Esophagus (tissue), 2 donors: ENCODE data around the gene KRR1. TPM values are rescaled to one million over a fixed set of nuclear protein-coding genes. Genes with fewer than 3 reads are reported as not detected.

Source experiments
- H3K27ac ChIP-seq, 2 donors: one replicate each; pipeline ENCODE4 v1.5.1; 2013; ENCODE audit warnings: low read depth in 2 of 2, mild to moderate bottlenecking in 2 of 2, inconsistent platforms in 1 of 2, low read length in 1 of 2, moderate library complexity in 1 of 2
- H3K27me3 ChIP-seq, 2 donors: one replicate each; pipeline ENCODE4 v1.6.1; 2013; ENCODE audit warnings: low read length in 2 of 2, control low read depth in 1 of 2, mild to moderate bottlenecking in 1 of 2; ENCODE audit not compliant: insufficient read depth in 2 of 2, control insufficient read depth in 1 of 2
- H3K36me3 ChIP-seq, 2 donors: one replicate each; pipeline ENCODE4 v1.6.1; 2013; ENCODE audit warnings: low read length in 1 of 2; ENCODE audit not compliant: control insufficient read depth in 2 of 2, insufficient read depth in 2 of 2
- H3K4me1 ChIP-seq, 2 donors: one replicate each; pipeline ENCODE4 v1.6.1; 2013; ENCODE audit warnings: low read length in 1 of 2; ENCODE audit not compliant: control insufficient read depth in 2 of 2, insufficient read depth in 2 of 2
- H3K4me3 ChIP-seq, 2 donors: one replicate each; pipeline ENCODE4 v1.5.1; 2013; ENCODE audit warnings: low read length in 2 of 2, mild to moderate bottlenecking in 2 of 2, low read depth in 1 of 2, moderate library complexity in 1 of 2
- H3K9me3 ChIP-seq, 2 donors: one replicate each; pipeline ENCODE4 v1.6.1; 2013; ENCODE audit warnings: mild to moderate bottlenecking in 2 of 2, low read depth in 1 of 2, low read length in 1 of 2, moderate library complexity in 1 of 2; ENCODE audit not compliant: control insufficient read depth in 2 of 2, insufficient read depth in 1 of 2
- WGBS, 2 donors: extraction: QIAGEN DNeasy Blood & Tissue Kit; methylation state at CpG; one replicate each; pipeline ENCODE4 v1.1.7; 2013; 5-methylcytosine and 5-hydroxymethylcytosine counted together
- polyA plus RNA-seq, 2 donors: library from polyadenylated mRNA; stranded (reverse); fragments of 200-250 nt; gene quantifications; one replicate each; pipeline ENCODE4 v1.2.3, GENCODE V29; 2013
- donor health status: healthy with polysubstance abuse.
- donor health status: Bipolar disorder and iron deficiency.

The KRR1 gene
- polyA plus RNA-seq, 2 donors, result 22.3 to 22.6 TPM

GRCh38 chr12:75549989-75550388 lies 38.6 kb upstream of the KRR1 start:
- Histone ChIP-seq H3K27ac (no peak overlapping the region), H3K4me3 (no peak overlapping the region), H3K36me3 (no peaks in the 10 kb centered on the region), H3K27me3 (no peaks in the 10 kb centered on the region), H3K4me1 (no peaks in the 10 kb centered on the region), H3K9me3 (no peaks in the 10 kb centered on the region)
- 62 to 73% methylated on average over 2 of the region's 2 CpGs for WGBS, 2 donors

GRCh38 chr12:75548879-75549278 lies 37.5 kb upstream of the KRR1 start:
- H3K4me1 ChIP-seq, result no peaks in the 10 kb centered on the region

GRCh38 chr12:75545636-75546035 lies 34.2 kb upstream of the KRR1 start:
- Histone ChIP-seq H3K9me3 (no peaks in the 10 kb centered on the region), H3K27me3 (no peaks in the 10 kb centered on the region), H3K4me1 (no peaks in the 10 kb centered on the region), H3K27ac (no peak overlapping the region), H3K36me3 (no peaks in the 10 kb centered on the region), H3K4me3 (no peak overlapping the region)
- WGBS, 2 donors, result 86 to 89% methylated on average over 1 of the region's 1 CpG

More at GRCh38 chr12:75548879-75549278, 37.5 kb upstream of the KRR1 start:
- H3K36me3 ChIP-seq, result no peaks in the 10 kb centered on the region
- no peak overlapping the region for H3K4me3 ChIP-seq
- 75 to 87% methylated on average over 1 of the region's 1 CpG for WGBS, 2 donors
- H3K9me3 ChIP-seq, result no peaks in the 10 kb centered on the region
- H3K27ac ChIP-seq, result no peak overlapping the region
- no peaks in the 10 kb centered on the region for H3K27me3 ChIP-seq

- WGBS, 2 donors, result 89 to 97% methylated on average over 1 of the region's 1 CpG
- Histone ChIP-seq H3K9me3 (no peaks in the 10 kb centered on the region), H3K4me1 (no peaks in the 10 kb centered on the region)
Measured at GRCh38 chr12:75543529-75543928, 32.1 kb upstream of the KRR1 start.

GRCh38 chr12:75542942-75543341 lies 31.5 kb upstream of the KRR1 start:
- no peaks in the 10 kb centered on the region for H3K4me1 ChIP-seq
- H3K36me3 ChIP-seq, result no peaks in the 10 kb centered on the region
- H3K27ac ChIP-seq, result no peak overlapping the region
- H3K9me3 ChIP-seq, result no peaks in the 10 kb centered on the region
- 76 to 90% methylated on average over 1 of the region's 1 CpG for WGBS, 2 donors
- no peaks in the 10 kb centered on the region for H3K27me3 ChIP-seq
- H3K4me3 ChIP-seq, result no peak overlapping the region

More at GRCh38 chr12:75543529-75543928, 32.1 kb upstream of the KRR1 start:
- Histone ChIP-seq H3K36me3 (no peaks in the 10 kb centered on the region), H3K4me3 (no peak overlapping the region), H3K27me3 (no peaks in the 10 kb centered on the region), H3K27ac (no peak overlapping the region)

GRCh38 chr12:75539889-75540288 lies 28.5 kb upstream of the KRR1 start:
- no peak overlapping the region for H3K27ac ChIP-seq
- H3K4me3 ChIP-seq, result no peak overlapping the region
- no peaks in the 10 kb centered on the region for H3K9me3 ChIP-seq
- no peaks in the 10 kb centered on the region for H3K36me3 ChIP-seq
- H3K27me3 ChIP-seq, result no peaks in the 10 kb centered on the region
- 66 to 74% methylated on average over 2 of the region's 2 CpGs for WGBS, 2 donors
- H3K4me1 ChIP-seq, result no peaks in the 10 kb centered on the region

GRCh38 chr12:75533239-75533638 lies 21.8 kb upstream of the KRR1 start:
- 90 to 92% methylated on average over 2 of the region's 2 CpGs for WGBS, 2 donors

GRCh38 chr12:75529826-75530225 lies 18.4 kb upstream of the KRR1 start:
- H3K4me1 ChIP-seq, result no peaks in the 10 kb centered on the region
- no peaks in the 10 kb centered on the region for H3K36me3 ChIP-seq
- no peak overlapping the region for H3K27ac ChIP-seq
- no peak overlapping the region for H3K4me3 ChIP-seq
- 66 to 78% methylated on average over 1 of the region's 1 CpG for WGBS, 2 donors
- H3K9me3 ChIP-seq, result no peaks in the 10 kb centered on the region
- no peaks in the 10 kb centered on the region for H3K27me3 ChIP-seq

More at GRCh38 chr12:75533239-75533638, 21.8 kb upstream of the KRR1 start:
- Histone ChIP-seq H3K9me3 (no peaks in the 10 kb centered on the region), H3K36me3 (no peaks in the 10 kb centered on the region), H3K27ac (no peak overlapping the region), H3K4me3 (no peak overlapping the region), H3K27me3 (no peaks in the 10 kb centered on the region), H3K4me1 (no peaks in the 10 kb centered on the region)

GRCh38 chr12:75529316-75529715 lies 17.9 kb upstream of the KRR1 start:
- H3K9me3 ChIP-seq, result no peaks in the 10 kb centered on the region
- no peaks in the 10 kb centered on the region for H3K36me3 ChIP-seq

GRCh38 chr12:75528692-75529091 lies 17.3 kb upstream of the KRR1 start:
- H3K27me3 ChIP-seq, result no peaks in the 10 kb centered on the region
- no peaks in the 10 kb centered on the region for H3K9me3 ChIP-seq
- 82 to 83% methylated on average over 2 of the region's 2 CpGs for WGBS, 2 donors
- no peaks in the 10 kb centered on the region for H3K36me3 ChIP-seq
- H3K4me3 ChIP-seq, result no peak overlapping the region
- H3K27ac ChIP-seq, result no peak overlapping the region
- H3K4me1 ChIP-seq, result no peaks in the 10 kb centered on the region

More at GRCh38 chr12:75529316-75529715, 17.9 kb upstream of the KRR1 start:
- Histone ChIP-seq H3K27ac (no peak overlapping the region), H3K27me3 (no peaks in the 10 kb centered on the region), H3K4me3 (no peak overlapping the region), H3K4me1 (no peaks in the 10 kb centered on the region)
- 78 to 90% methylated on average over 1 of the region's 1 CpG for WGBS, 2 donors
